GM18907 (cell line): ENCODE measurements around the gene SMIM13.
"Not testable (repeated sequence)": the region's sequence is repeated elsewhere in the genome, so short reads cannot be mapped to it uniquely, and the experiment has no call there.

Experiments used
- ATAC-seq: cut with Tn5 transposase; IDR thresholded peaks from one replicate; pipeline ENCODE4 v1.9.1; 2021; ENCODE audit warnings: mild to moderate bottlenecking, moderate library complexity; ENCODE audit not compliant: unreplicated experiment

The SMIM13 gene

GRCh38 chr6:11083491-11083890, 10.1 kb upstream of the SMIM13 start:
- no peak for ATAC-seq

GRCh38 chr6:11083956-11084355, 9.7 kb upstream of the SMIM13 start:
- no peak for ATAC-seq

- ATAC-seq: no peak
These were observed 7.7 kb upstream of the SMIM13 start for GRCh38 chr6:11085758-11086435.

- not testable (repeated sequence) for ATAC-seq
These were observed 6.4 kb upstream of the SMIM13 start for GRCh38 chr6:11087141-11087812.

- ATAC-seq: no peak
These were observed 3.9 kb upstream of the SMIM13 start for GRCh38 chr6:11089695-11090094.

GRCh38 chr6:11091141-11091540, 2.5 kb upstream of the SMIM13 start:
- not testable (repeated sequence) for ATAC-seq

GRCh38 chr6:11092668-11093375, 812 bp upstream of the SMIM13 start:
- peak; percentile 39 for ATAC-seq

- ATAC-seq: peak; percentile 30
These were observed 333 bp upstream of the SMIM13 start for GRCh38 chr6:11093376-11093625.

GRCh38 chr6:11094411-11094851, 797 bp downstream of the SMIM13 start:
- ATAC-seq: peak; percentile 45

GRCh38 chr6:11094941-11095340, 1.3 kb downstream of the SMIM13 start:
- ATAC-seq: no peak

- no peak for ATAC-seq
These were observed 2.5 kb downstream of the SMIM13 start for GRCh38 chr6:11096109-11096508.

- ATAC-seq: no peak
These were observed 3.8 kb downstream of the SMIM13 start for GRCh38 chr6:11097476-11097875.

GRCh38 chr6:11098004-11098403, 4.4 kb downstream of the SMIM13 start:
- no peak for ATAC-seq

- ATAC-seq: no peak
These were observed 7.8 kb downstream of the SMIM13 start for GRCh38 chr6:11101417-11101816.

- no peak for ATAC-seq
These were observed 9.4 kb downstream of the SMIM13 start for GRCh38 chr6:11103065-11103464.

- no peak for ATAC-seq
These were observed 15.1 kb downstream of the SMIM13 start for GRCh38 chr6:11108726-11109125.

- no peak for ATAC-seq
These were observed 17.5 kb downstream of the SMIM13 start, which contains the start of gene ERVFRD-1 for GRCh38 chr6:11110921-11111768. ERVFRD-1 (minus strand) TSS chr6:11111725; CDS start chr6:11105310, 6,415 bp downstream.

- no peak for ATAC-seq
These were observed 18.3 kb downstream of the SMIM13 start for GRCh38 chr6:11111769-11112437.

- ATAC-seq: no peak
These were observed 19.4 kb downstream of the SMIM13 start for GRCh38 chr6:11113038-11113437.

- ATAC-seq: peak; percentile 62
These were observed 22.3 kb downstream of the SMIM13 start for GRCh38 chr6:11115808-11116536.
